Liver (tissue), 9 donors: ENCODE data around the gene ATXN10. TPM values are rescaled to one million over a fixed set of nuclear protein-coding genes. Genes with fewer than 3 reads are reported as not detected.

ENCODE experiments used
- DNase-seq: peaks from one replicate; pipeline ENCODE4 v3.0.0-alpha.2; 2017; ENCODE audit warnings: low spot score
- H3K27ac ChIP-seq, 2 donors: one replicate each; pipeline ENCODE4 v1.7.0; 2013; ENCODE audit warnings: inconsistent platforms in 2 of 2, low read length in 2 of 2, control low read depth in 1 of 2, low read depth in 1 of 2, mild to moderate bottlenecking in 1 of 2
- H3K27me3 ChIP-seq, 4 donors: one replicate each; pipeline versions ENCODE4 v1.6.1 to v1.7.0; 2013; ENCODE audit warnings: low read length in 3 of 4, inconsistent platforms in 1 of 4, mild to moderate bottlenecking in 1 of 4, moderate library complexity in 1 of 4; ENCODE audit not compliant: control insufficient read depth in 4 of 4, insufficient read depth in 4 of 4
- H3K36me3 ChIP-seq, 4 donors: one replicate each; pipeline versions ENCODE4 v1.6.1 to v1.7.0; 2013; ENCODE audit warnings: low read length in 3 of 4, mild to moderate bottlenecking in 3 of 4, low read depth in 1 of 4, moderate library complexity in 1 of 4; ENCODE audit not compliant: control insufficient read depth in 4 of 4, insufficient read depth in 3 of 4
- H3K4me1 ChIP-seq, 4 donors: one replicate each; pipeline versions ENCODE4 v1.6.1 to v1.7.0; 2013; ENCODE audit warnings: low read length in 3 of 4, mild to moderate bottlenecking in 3 of 4, moderate library complexity in 1 of 4; ENCODE audit not compliant: control insufficient read depth in 4 of 4, insufficient read depth in 4 of 4
- H3K4me3 ChIP-seq, 3 donors: one replicate each; pipeline versions ENCODE4 v1.6.1 to v1.7.0; 2013; ENCODE audit warnings: low read length in 3 of 3, control low read depth in 1 of 3, low read depth in 1 of 3, mild to moderate bottlenecking in 1 of 3
- H3K9ac ChIP-seq, 2 donors: one replicate each; pipeline ENCODE4 v1.7.0; 2013; ENCODE audit warnings: low read length in 2 of 2, mild to moderate bottlenecking in 2 of 2, moderate library complexity in 2 of 2, control low read depth in 1 of 2, low read depth in 1 of 2
- H3K9me3 ChIP-seq, 4 donors: one replicate each; pipeline versions ENCODE4 v1.6.1 to v1.7.0; 2013; ENCODE audit warnings: low read length in 3 of 4; ENCODE audit not compliant: control insufficient read depth in 4 of 4
- ATF3 ChIP-seq: IDR thresholded peaks from 2 replicates; pipeline ENCODE4 v1.6.1; 2016; ENCODE audit warnings: antibody characterized with exemption
- CTCF ChIP-seq: fragments of 150-350 bp; IDR thresholded peaks from 2 replicates; pipeline ENCODE4 v1.5.1; 2017; ENCODE audit warnings: improper control_type of control experiment, low read depth, low read length; ENCODE audit not compliant: missing input control
- EGR1 ChIP-seq, 2 donors: IDR thresholded peaks; 2 replicates each; pipeline ENCODE4 v1.6.1; 2016 to 2018; ENCODE audit warnings: antibody characterized with exemption in 2 of 2, low read depth in 2 of 2
- FOXA1 ChIP-seq: IDR thresholded peaks from 2 replicates; pipeline ENCODE4 v1.6.1; 2016; ENCODE audit warnings: antibody characterized with exemption
- FOXA2 ChIP-seq: IDR thresholded peaks from 2 replicates; pipeline ENCODE4 v1.6.1; 2016; ENCODE audit warnings: antibody characterized with exemption
- GABPA ChIP-seq, 2 donors: IDR thresholded peaks in 1 of 2; conservative IDR thresholded peaks in 1 of 2; 2 replicates each; pipeline ENCODE4 v1.6.1; 2016; ENCODE audit warnings: antibody characterized with exemption in 2 of 2, mild to moderate bottlenecking in 1 of 2, moderate library complexity in 1 of 2
- HNF4A ChIP-seq, 2 donors: conservative IDR thresholded peaks; 2 replicates each; pipeline ENCODE4 v1.6.1; 2016; ENCODE audit warnings: antibody characterized with exemption in 2 of 2, mild to moderate bottlenecking in 2 of 2
- HNF4G ChIP-seq: IDR thresholded peaks from 2 replicates; pipeline ENCODE4 v1.6.1; 2016; ENCODE audit warnings: antibody characterized with exemption
- JUND ChIP-seq, 2 donors: IDR thresholded peaks; 2 replicates each; pipeline ENCODE4 v1.6.1; 2016; ENCODE audit warnings: antibody characterized with exemption in 2 of 2
- MAX ChIP-seq: IDR thresholded peaks from 2 replicates; pipeline ENCODE4 v1.6.1; 2016; ENCODE audit warnings: antibody characterized with exemption
- NR2F2 ChIP-seq: IDR thresholded peaks from 2 replicates; pipeline ENCODE4 v1.6.1; 2016; ENCODE audit warnings: antibody characterized with exemption
- RAD21 ChIP-seq, 2 donors: IDR thresholded peaks; 2 replicates each; pipeline ENCODE4 v1.6.1; 2016; ENCODE audit warnings: antibody characterized with exemption in 2 of 2, mild to moderate bottlenecking in 2 of 2
- RXRA ChIP-seq, 2 donors: IDR thresholded peaks; 2 replicates each; pipeline ENCODE4 v1.6.1; 2017 to 2018; ENCODE audit warnings: antibody characterized with exemption in 2 of 2, mild to moderate bottlenecking in 1 of 2
- SP1 ChIP-seq: IDR thresholded peaks from 2 replicates; pipeline ENCODE4 v1.6.1; 2018; ENCODE audit warnings: antibody characterized with exemption, mild to moderate bottlenecking
- TAF1 ChIP-seq: conservative IDR thresholded peaks from 2 replicates; pipeline ENCODE4 v1.6.1; 2016; ENCODE audit warnings: antibody characterized with exemption, mild to moderate bottlenecking
- YY1 ChIP-seq: IDR thresholded peaks from 2 replicates; pipeline ENCODE4 v1.6.1; 2016; ENCODE audit warnings: antibody characterized with exemption, mild to moderate bottlenecking
- ZBTB33 ChIP-seq: IDR thresholded peaks from 2 replicates; pipeline ENCODE4 v1.6.1; 2016; ENCODE audit warnings: antibody characterized with exemption
- WGBS: extraction: QIAGEN DNeasy Blood & Tissue Kit; methylation state at CpG from one replicate; pipeline ENCODE4 v1.1.7; 2013; 5-methylcytosine and 5-hydroxymethylcytosine counted together
- polyA plus RNA-seq, 2 donors: library from polyadenylated mRNA; stranded (reverse) in 1 of 2; unstranded in 1 of 2; fragments of 200-250 nt in 1 of 2; fragments of >200 nt in 1 of 2; fragmentation: Nextera tagmentation in 1 of 2; extraction: Ambion mirVana in 1 of 2; gene quantifications; one replicate each; pipeline versions ENCODE4 v1.2.1 to v1.2.3, GENCODE V29; 2013 to 2015
- total RNA-seq, 2 donors: library from RNA; depleted of rRNA; stranded (reverse); fragments of >200 nt; gene quantifications; one replicate each; pipeline ENCODE4 v1.2.3, GENCODE V29; 2014
- TF ChIP-seq, protein P1 (sequence below): IDR thresholded peaks from 2 replicates; pipeline ENCODE4 v1.6.1; 2016; ENCODE audit warnings: antibody characterized with exemption, mild to moderate bottlenecking
- donor health status: healthy.
- donor health status: healthy.
- donor health status: healthy.
- donor health status: healthy.
- donor health status: healthy.

The ATXN10 gene
- total and polyA plus RNA-seq, 4 donors: 34.9 to 100 (median 69.7) TPM

DNA sequence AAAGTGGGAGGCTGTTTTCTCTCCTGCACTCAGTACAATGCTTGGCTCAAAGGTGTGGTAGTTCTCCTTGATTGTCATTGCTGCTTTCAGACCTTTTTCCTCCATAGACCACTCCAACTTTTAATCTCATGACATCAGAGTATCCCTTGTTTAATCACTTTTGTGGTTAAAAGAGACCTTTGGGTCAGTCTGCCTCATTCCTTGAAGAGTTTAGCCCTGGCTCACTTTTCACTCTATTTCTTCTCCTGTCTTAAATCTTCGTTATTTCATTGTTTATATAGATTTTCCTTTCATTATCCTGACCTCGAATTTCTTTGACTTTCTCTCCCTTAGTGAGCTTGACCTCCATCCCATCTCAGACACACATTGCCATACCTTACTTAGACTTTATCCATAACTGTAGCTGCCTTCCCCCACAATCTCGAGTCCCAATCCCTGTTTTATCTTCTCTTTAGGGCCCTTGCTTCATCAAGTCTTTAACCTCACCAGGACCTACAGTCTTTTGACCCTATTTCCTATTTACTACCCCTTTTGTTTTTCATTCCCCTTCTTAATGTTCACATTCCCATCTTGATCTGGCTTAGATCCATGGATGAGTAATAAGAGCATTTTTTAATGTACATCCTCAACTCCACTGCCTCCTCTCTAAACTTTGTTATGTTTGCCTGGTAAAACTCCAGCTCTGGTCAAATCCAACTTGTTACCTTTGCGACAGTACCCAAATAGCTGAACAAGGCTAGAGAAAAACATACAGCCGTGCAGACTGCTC is 9.5 kb downstream of the ATXN10 start:
- no peaks in the 10 kb centered on the region for H3K27me3 ChIP-seq
- DNase-seq: no peak
- no peaks in the 10 kb centered on the region for H3K9me3 ChIP-seq
- no peak overlapping the region for H3K9ac ChIP-seq
- WGBS: 87% methylated on average over 5 of the region's 5 CpGs
- no peak for TF ChIP-seq TAF1
- no peak for TF ChIP-seq EGR1 (IDR thresholded peaks at IDR 0.05; ENCODE audit: low read depth in 2 of 2)
- TF ChIP-seq HNF4A (conservative IDR thresholded peaks at IDR 0.05): no peak
- no peak for TF ChIP-seq RXRA (IDR thresholded peaks at IDR 0.05)
- TF ChIP-seq SP1: no peak
- TF ChIP-seq FOXA2: no peak
- TF ChIP-seq, protein P1, sequence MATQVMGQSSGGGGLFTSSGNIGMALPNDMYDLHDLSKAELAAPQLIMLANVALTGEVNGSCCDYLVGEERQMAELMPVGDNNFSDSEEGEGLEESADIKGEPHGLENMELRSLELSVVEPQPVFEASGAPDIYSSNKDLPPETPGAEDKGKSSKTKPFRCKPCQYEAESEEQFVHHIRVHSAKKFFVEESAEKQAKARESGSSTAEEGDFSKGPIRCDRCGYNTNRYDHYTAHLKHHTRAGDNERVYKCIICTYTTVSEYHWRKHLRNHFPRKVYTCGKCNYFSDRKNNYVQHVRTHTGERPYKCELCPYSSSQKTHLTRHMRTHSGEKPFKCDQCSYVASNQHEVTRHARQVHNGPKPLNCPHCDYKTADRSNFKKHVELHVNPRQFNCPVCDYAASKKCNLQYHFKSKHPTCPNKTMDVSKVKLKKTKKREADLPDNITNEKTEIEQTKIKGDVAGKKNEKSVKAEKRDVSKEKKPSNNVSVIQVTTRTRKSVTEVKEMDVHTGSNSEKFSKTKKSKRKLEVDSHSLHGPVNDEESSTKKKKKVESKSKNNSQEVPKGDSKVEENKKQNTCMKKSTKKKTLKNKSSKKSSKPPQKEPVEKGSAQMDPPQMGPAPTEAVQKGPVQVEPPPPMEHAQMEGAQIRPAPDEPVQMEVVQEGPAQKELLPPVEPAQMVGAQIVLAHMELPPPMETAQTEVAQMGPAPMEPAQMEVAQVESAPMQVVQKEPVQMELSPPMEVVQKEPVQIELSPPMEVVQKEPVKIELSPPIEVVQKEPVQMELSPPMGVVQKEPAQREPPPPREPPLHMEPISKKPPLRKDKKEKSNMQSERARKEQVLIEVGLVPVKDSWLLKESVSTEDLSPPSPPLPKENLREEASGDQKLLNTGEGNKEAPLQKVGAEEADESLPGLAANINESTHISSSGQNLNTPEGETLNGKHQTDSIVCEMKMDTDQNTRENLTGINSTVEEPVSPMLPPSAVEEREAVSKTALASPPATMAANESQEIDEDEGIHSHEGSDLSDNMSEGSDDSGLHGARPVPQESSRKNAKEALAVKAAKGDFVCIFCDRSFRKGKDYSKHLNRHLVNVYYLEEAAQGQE: no peak
- no peak for TF ChIP-seq ZBTB33
- no peak for TF ChIP-seq RAD21 (IDR thresholded peaks at IDR 0.05)
- TF ChIP-seq FOXA1: no peak
- no peak for TF ChIP-seq YY1
- no peak for TF ChIP-seq CTCF
- no peaks in the 10 kb centered on the region for H3K36me3 ChIP-seq
- no peak overlapping the region for H3K27ac ChIP-seq
- H3K4me1 ChIP-seq: peaks cover 2 to 7% (median 6%) of the 10 kb centered on the region in 4 donors
- H3K4me3 ChIP-seq: no peak overlapping the region

DNA sequence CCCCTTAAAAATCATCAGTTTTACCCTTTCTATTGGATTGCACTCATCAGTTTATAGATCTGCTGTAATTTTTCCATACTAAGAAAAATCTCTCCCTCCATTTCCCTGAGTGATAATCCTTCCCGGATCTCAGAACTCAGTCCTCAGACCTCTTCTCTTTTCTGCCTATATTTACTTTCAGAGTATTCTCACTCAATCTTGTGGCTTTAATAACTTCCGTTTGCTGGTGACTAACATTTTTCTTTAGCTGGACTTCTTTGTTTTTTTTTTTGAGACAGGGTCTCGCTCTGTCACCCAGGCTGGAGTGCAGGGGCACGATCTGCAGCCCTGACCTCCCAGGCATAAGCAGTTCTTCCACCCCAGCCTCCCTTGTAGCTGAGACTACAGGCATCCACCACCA is 10.4 kb downstream of the ATXN10 start:
- Histone ChIP-seq H3K4me3 (no peak overlapping the region), H3K9me3 (no peaks in the 10 kb centered on the region), H3K4me1 (peaks cover 2 to 7% (median 6%) of the 10 kb centered on the region in 4 donors), H3K36me3 (no peaks in the 10 kb centered on the region), H3K9ac (no peak overlapping the region), H3K27ac (no peak overlapping the region), H3K27me3 (no peaks in the 10 kb centered on the region)
- WGBS: 83% methylated on average over 4 of the region's 4 CpGs
- DNase-seq: no peak
- TF ChIP-seq SP1 (no peak), RAD21 (IDR thresholded peaks at IDR 0.05) (no peak), TAF1 (no peak), MAX (no peak), HNF4G (no peak), JUND (IDR thresholded peaks at IDR 0.05) (no peak), GABPA (IDR thresholded peaks at IDR 0.05 in 1 of 2, conservative IDR thresholded peaks at IDR 0.05 in 1 of 2) (no peak), ATF3 (no peak), ZBTB33 (no peak), NR2F2 (no peak), HNF4A (conservative IDR thresholded peaks at IDR 0.05) (no peak), FOXA1 (no peak)
- TF ChIP-seq, protein P1: no peak
